ENCODE measurements around the gene MLLT3. TPM values are rescaled to one million over a fixed set of nuclear protein-coding genes. Genes with fewer than 3 reads are reported as not detected.
A peak's percentile ranks its signal among the peaks of the same experiment; 100 is the strongest.
"Not testable (repeated sequence)": the region's sequence is repeated elsewhere in the genome, so short reads cannot be mapped to it uniquely, and the experiment has no call there.

The MLLT3 gene
- total RNA-seq, 1 experiment from 2014 or later, result 7.0 TPM

- ATAC-seq, result peak; percentile 59
- CTCF ChIA-PET, result interaction anchor here (0.6 to 1.0 kb wide), 2 partner anchors 25 to 281 kb away, joined by 4 read pairs; partner anchors contain the start of gene FOCAD
- H3K36me3 Mint-ChIP-seq, result peaks cover 4% of the 10 kb centered on the region; the same call in 1 of the 2 replicates
- H3K9me3 Mint-ChIP-seq, result peaks cover 13% of the 10 kb centered on the region; the same call in 1 of the 2 replicates
- H3K4me1 Mint-ChIP-seq, result peaks cover 6% of the 10 kb centered on the region
- DNase-seq (ENCODE audit: low spot score), result no peak
- no peak for TF ChIP-seq ZSCAN18 (CRISPR knock-in tag; IDR thresholded peaks at IDR 0.05)
- no peak for TF ChIP-seq FOXP1 (CRISPR knock-in tag; IDR thresholded peaks at IDR 0.05; ENCODE audit: borderline replicate concordance)
- no peak for TF ChIP-seq PRDM15 (CRISPR knock-in tag; IDR thresholded peaks at IDR 0.05)
- TF ChIP-seq PREB (CRISPR knock-in tag; IDR thresholded peaks at IDR 0.05; ENCODE audit: borderline replicate concordance), result no peak
- no peak; the same call in 1 of the 2 replicates for TF ChIP-seq MAX (CRISPR knock-in tag; IDR thresholded peaks at IDR 0.05)
- H3K4me3 Mint-ChIP-seq, result no peak overlapping the region
- POLR2A ChIA-PET, result interaction anchor here (0.6 to 2.6 kb wide), 4 partner anchors 12 to 60 kb away, joined by 3 to 14 read pairs (median 8); partner anchors contain the start of genes FOCAD and MLLT3
- peaks cover 6% of the 10 kb centered on the region; the same call in 1 of the 2 replicates for H3K27me3 Mint-ChIP-seq (ENCODE audit: low read depth)
- peak overlapping the region; percentile 93 for H3K27ac Mint-ChIP-seq
These were observed 36.6 kb upstream of the MLLT3 start for GRCh38 chr9:20658677-20659473.

GRCh38 chr9:20658246-20658667, 36.0 kb upstream of the MLLT3 start:
- H3K27me3 Mint-ChIP-seq (ENCODE audit: low read depth); ATAC-seq; H3K4me1 Mint-ChIP-seq; H3K4me3 Mint-ChIP-seq; H3K36me3 Mint-ChIP-seq: not testable (repeated sequence)
- 0 out of 2 replicates have a peak, but pooled peaks have one; percentile 29 for TF ChIP-seq ARID4B (CRISPR knock-in tag; IDR thresholded peaks at IDR 0.05; ENCODE audit: borderline replicate concordance)
- peak; percentile 37; the same call in 1 of the 2 replicates for TF ChIP-seq MAX (CRISPR knock-in tag; IDR thresholded peaks at IDR 0.05)
- peak; percentile 59; the same call in 1 of the 2 replicates for TF ChIP-seq SMAD3 (CRISPR knock-in tag; IDR thresholded peaks at IDR 0.05; ENCODE audit: borderline replicate concordance)
- TF ChIP-seq FOXK1 (CRISPR knock-in tag; IDR thresholded peaks at IDR 0.05), result peak; percentile 66
- TF ChIP-seq FOXP4 (CRISPR knock-in tag; IDR thresholded peaks at IDR 0.05), result 0 out of 2 replicates have a peak, but pooled peaks have one; percentile 23
- POLR2A ChIA-PET, result interaction anchor here (0.6 to 2.6 kb wide), 2 partner anchors 26 to 61 kb away, joined by 11 to 14 read pairs; partner anchors contain the start of gene FOCAD
- CTCF ChIA-PET, result interaction anchor here (0.6 to 1.0 kb wide), 2 partner anchors 26 to 282 kb away, joined by 4 read pairs; partner anchors contain the start of gene FOCAD
- Mint-ChIP-seq H3K27ac (peak overlapping the region; percentile 93), H3K9me3 (peaks cover 13% of the 10 kb centered on the region; the same call in 1 of the 2 replicates)
- DNase-seq (ENCODE audit: low spot score), result peak; percentile 47
